Neural progenitor cell (in vitro differentiated cells): ENCODE data around the gene DCDC1. TPM values are rescaled to one million over a fixed set of nuclear protein-coding genes. Genes with fewer than 3 reads are reported as not detected.
A peak's percentile ranks its signal among the peaks of the same experiment; 100 is the strongest.

Experiments used
- DNase-seq: peaks from one replicate; pipeline ENCODE4 v3.0.0-alpha.2; 2016; ENCODE audit warnings: low spot score
- H2AFZ ChIP-seq: fragments of 200-600 bp; sonication (generic); replicated peaks from 2 replicates; pipeline ENCODE4 v1.6.1; 2016; ENCODE audit warnings: antibody characterized with exemption
- H3F3A ChIP-seq: fragments of 200-600 bp; sonication (generic); 2 replicates; pipeline ENCODE4 v1.6.1; 2016; ENCODE audit warnings: antibody characterized with exemption, low read depth
- H3K27ac ChIP-seq: fragments of 200-600 bp; sonication (generic); 2 replicates; pipeline ENCODE4 v1.5.1; 2016; ENCODE audit warnings: mild to moderate bottlenecking
- H3K27me3 ChIP-seq: fragments of 200-600 bp; sonication (generic); 2 replicates; pipeline ENCODE4 v1.6.1; 2016; ENCODE audit warnings: mild to moderate bottlenecking, moderate library complexity
- H3K36me3 ChIP-seq: fragments of 200-600 bp; sonication (generic); 2 replicates; pipeline ENCODE4 v1.5.1; 2016
- H3K4me1 ChIP-seq: fragments of 200-600 bp; sonication (generic); 2 replicates; pipeline ENCODE4 v1.6.1; 2016; ENCODE audit warnings: mixed run types
- H3K4me2 ChIP-seq: fragments of 200-600 bp; sonication (generic); 2 replicates; pipeline ENCODE4 v1.6.1; 2016
- H3K4me3 ChIP-seq: fragments of 200-600 bp; sonication (generic); 2 replicates; pipeline ENCODE4 v1.5.1; 2016
- H3K79me2 ChIP-seq: fragments of 200-600 bp; sonication (generic); 2 replicates; pipeline ENCODE4 v1.6.1; 2016; ENCODE audit warnings: low read depth
- H3K9ac ChIP-seq: fragments of 200-600 bp; sonication (generic); 2 replicates; pipeline ENCODE4 v1.6.1; 2016
- H3K9me3 ChIP-seq: fragments of 200-600 bp; sonication (generic); 2 replicates; pipeline ENCODE4 v1.5.1; 2016; ENCODE audit warnings: low read depth
- H4K20me1 ChIP-seq: fragments of 200-600 bp; sonication (generic); 2 replicates; pipeline ENCODE4 v1.6.1; 2016; ENCODE audit warnings: low read depth
- H3K27ac Mint-ChIP-seq: 3 replicates; pipeline ENCODE4 v1.8.0; 2021; ENCODE audit warnings: mixed read lengths
- H3K27me3 Mint-ChIP-seq: 2 replicates; pipeline ENCODE4 v1.8.0; 2022; ENCODE audit warnings: low read depth, mild to moderate bottlenecking, inconsistent platforms, moderate library complexity, mixed read lengths; ENCODE audit not compliant: insufficient read depth
- H3K36me3 Mint-ChIP-seq: 3 replicates; pipeline ENCODE4 v1.8.0; 2021; ENCODE audit warnings: mixed read lengths
- H3K4me1 Mint-ChIP-seq: 3 replicates; pipeline ENCODE4 v1.8.0; 2021; ENCODE audit warnings: mixed read lengths
- H3K4me3 Mint-ChIP-seq: 3 replicates; pipeline ENCODE4 v1.8.0; 2021; ENCODE audit warnings: mild to moderate bottlenecking, moderate library complexity, mixed read lengths
- H3K9me3 Mint-ChIP-seq: 3 replicates; pipeline ENCODE4 v1.8.0; 2020; ENCODE audit warnings: mixed read lengths
- EZH2 ChIP-seq: fragments of 200-600 bp; sonication (generic); IDR thresholded peaks from 2 replicates; pipeline ENCODE4 v1.6.1; 2017; ENCODE audit warnings: antibody characterized with exemption, mild to moderate bottlenecking, moderate library complexity
- EZH2phosphoT487 ChIP-seq: fragments of 200-600 bp; sonication (generic); IDR thresholded peaks from 2 replicates; pipeline ENCODE4 v1.6.1; 2017; ENCODE audit warnings: antibody characterized with exemption
- total RNA-seq: library from RNA; depleted of rRNA; stranded (reverse); fragments of >200 nt; gene quantifications from 2 replicates; pipeline ENCODE4 v1.2.3, GENCODE V29; 2015; ENCODE audit warnings: low replicate concordance
- TF ChIP-seq, protein P1 (sequence below): fragments of 200-600 bp; sonication (generic); IDR thresholded peaks from 2 replicates; pipeline ENCODE4 v1.5.1; 2017; ENCODE audit warnings: antibody characterized with exemption, mild to moderate bottlenecking

DCDC1 gene
- total RNA-seq, 1 donor from 2014 or later: 5.0 TPM

GRCh38 chr11:30938810-30939209 lies 430.7 kb downstream of the DCDC1 start:
- H3K36me3 ChIP-seq: no peaks in the 10 kb centered on the region
- H3K9me3 Mint-ChIP-seq: peaks cover 10% of the 10 kb centered on the region

GRCh38 chr11:30938171-30938570 lies 431.4 kb downstream of the DCDC1 start:
- Mint-ChIP-seq H3K27me3 (no peaks in the 10 kb centered on the region), H3K27ac (no peak overlapping the region), H3K9me3 (peaks cover 10% of the 10 kb centered on the region), H3K36me3 (no peaks in the 10 kb centered on the region), H3K4me1 (peaks cover 8% of the 10 kb centered on the region), H3K4me3 (no peak overlapping the region)
- Histone ChIP-seq H3K36me3 (no peaks in the 10 kb centered on the region), H2AFZ (peak overlapping the region; percentile 41), H3K9me3 (no peaks in the 10 kb centered on the region), H3K79me2 (no peaks in the 10 kb centered on the region), H4K20me1 (no peaks in the 10 kb centered on the region), H3K4me3 (no peak overlapping the region), H3K27ac (no peak overlapping the region), H3K27me3 (no peaks in the 10 kb centered on the region), H3K9ac (no peak overlapping the region), H3K4me1 (peaks cover 17% of the 10 kb centered on the region), H3K4me2 (no peak overlapping the region), H3F3A (no peaks in the 10 kb centered on the region)
- no peak for DNase-seq
- no peak for TF ChIP-seq EZH2
- TF ChIP-seq EZH2phosphoT487: no peak
- TF ChIP-seq, protein P1, sequence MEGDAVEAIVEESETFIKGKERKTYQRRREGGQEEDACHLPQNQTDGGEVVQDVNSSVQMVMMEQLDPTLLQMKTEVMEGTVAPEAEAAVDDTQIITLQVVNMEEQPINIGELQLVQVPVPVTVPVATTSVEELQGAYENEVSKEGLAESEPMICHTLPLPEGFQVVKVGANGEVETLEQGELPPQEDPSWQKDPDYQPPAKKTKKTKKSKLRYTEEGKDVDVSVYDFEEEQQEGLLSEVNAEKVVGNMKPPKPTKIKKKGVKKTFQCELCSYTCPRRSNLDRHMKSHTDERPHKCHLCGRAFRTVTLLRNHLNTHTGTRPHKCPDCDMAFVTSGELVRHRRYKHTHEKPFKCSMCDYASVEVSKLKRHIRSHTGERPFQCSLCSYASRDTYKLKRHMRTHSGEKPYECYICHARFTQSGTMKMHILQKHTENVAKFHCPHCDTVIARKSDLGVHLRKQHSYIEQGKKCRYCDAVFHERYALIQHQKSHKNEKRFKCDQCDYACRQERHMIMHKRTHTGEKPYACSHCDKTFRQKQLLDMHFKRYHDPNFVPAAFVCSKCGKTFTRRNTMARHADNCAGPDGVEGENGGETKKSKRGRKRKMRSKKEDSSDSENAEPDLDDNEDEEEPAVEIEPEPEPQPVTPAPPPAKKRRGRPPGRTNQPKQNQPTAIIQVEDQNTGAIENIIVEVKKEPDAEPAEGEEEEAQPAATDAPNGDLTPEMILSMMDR: no peak

More at GRCh38 chr11:30938810-30939209, 430.7 kb downstream of the DCDC1 start:
- H3F3A ChIP-seq: no peaks in the 10 kb centered on the region
- H3K4me2 ChIP-seq: no peak overlapping the region
- no peaks in the 10 kb centered on the region for H3K27me3 ChIP-seq
- H3K27me3 Mint-ChIP-seq: no peaks in the 10 kb centered on the region
- H3K79me2 ChIP-seq: no peaks in the 10 kb centered on the region
- H3K27ac Mint-ChIP-seq: no peak overlapping the region
- H3K27ac ChIP-seq: no peak overlapping the region
- H3K9ac ChIP-seq: no peak overlapping the region
- no peak overlapping the region for H3K4me3 ChIP-seq
- no peak for DNase-seq
- no peaks in the 10 kb centered on the region for H4K20me1 ChIP-seq
- no peak overlapping the region for H3K4me3 Mint-ChIP-seq
- H3K9me3 ChIP-seq: no peaks in the 10 kb centered on the region
- TF ChIP-seq EZH2phosphoT487 (no peak), EZH2 (no peak)
- TF ChIP-seq, protein P1: no peak
- no peaks in the 10 kb centered on the region for H3K36me3 Mint-ChIP-seq
- peaks cover 8% of the 10 kb centered on the region for H3K4me1 Mint-ChIP-seq
- peak overlapping the region; percentile 41 for H2AFZ ChIP-seq
- H3K4me1 ChIP-seq: peaks cover 17% of the 10 kb centered on the region

- Histone ChIP-seq H3K4me1 (peaks cover 17% of the 10 kb centered on the region), H3K27me3 (no peaks in the 10 kb centered on the region), H3K36me3 (no peaks in the 10 kb centered on the region), H3K79me2 (no peaks in the 10 kb centered on the region), H3K27ac (no peak overlapping the region), H3K4me2 (no peak overlapping the region), H3K9me3 (no peaks in the 10 kb centered on the region), H2AFZ (no peak overlapping the region), H3F3A (no peaks in the 10 kb centered on the region), H4K20me1 (no peaks in the 10 kb centered on the region), H3K4me3 (no peak overlapping the region), H3K9ac (no peak overlapping the region)
- DNase-seq: no peak
- Mint-ChIP-seq H3K9me3 (peaks cover 10% of the 10 kb centered on the region), H3K27ac (no peak overlapping the region), H3K4me3 (no peak overlapping the region), H3K36me3 (no peaks in the 10 kb centered on the region), H3K27me3 (peaks cover 2% of the 10 kb centered on the region), H3K4me1 (peaks cover 8% of the 10 kb centered on the region)
- TF ChIP-seq EZH2phosphoT487: no peak
- no peak for TF ChIP-seq EZH2
- TF ChIP-seq, protein P1: no peak
These were observed 433.0 kb downstream of the DCDC1 start for GRCh38 chr11:30936491-30936890.
